Measurements from ENCODE around the gene RAB3IL1.
A peak's percentile ranks its signal among the peaks of the same experiment; 100 is the strongest.
"Not testable (repeated sequence)": the region's sequence is repeated elsewhere in the genome, so short reads cannot be mapped to it uniquely, and the experiment has no call there.

The RAB3IL1 gene, protein sequence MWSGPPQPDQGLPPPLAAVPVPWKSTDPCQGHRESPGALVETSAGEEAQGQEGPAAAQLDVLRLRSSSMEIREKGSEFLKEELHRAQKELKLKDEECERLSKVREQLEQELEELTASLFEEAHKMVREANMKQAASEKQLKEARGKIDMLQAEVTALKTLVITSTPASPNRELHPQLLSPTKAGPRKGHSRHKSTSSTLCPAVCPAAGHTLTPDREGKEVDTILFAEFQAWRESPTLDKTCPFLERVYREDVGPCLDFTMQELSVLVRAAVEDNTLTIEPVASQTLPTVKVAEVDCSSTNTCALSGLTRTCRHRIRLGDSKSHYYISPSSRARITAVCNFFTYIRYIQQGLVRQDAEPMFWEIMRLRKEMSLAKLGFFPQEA

DNA sequence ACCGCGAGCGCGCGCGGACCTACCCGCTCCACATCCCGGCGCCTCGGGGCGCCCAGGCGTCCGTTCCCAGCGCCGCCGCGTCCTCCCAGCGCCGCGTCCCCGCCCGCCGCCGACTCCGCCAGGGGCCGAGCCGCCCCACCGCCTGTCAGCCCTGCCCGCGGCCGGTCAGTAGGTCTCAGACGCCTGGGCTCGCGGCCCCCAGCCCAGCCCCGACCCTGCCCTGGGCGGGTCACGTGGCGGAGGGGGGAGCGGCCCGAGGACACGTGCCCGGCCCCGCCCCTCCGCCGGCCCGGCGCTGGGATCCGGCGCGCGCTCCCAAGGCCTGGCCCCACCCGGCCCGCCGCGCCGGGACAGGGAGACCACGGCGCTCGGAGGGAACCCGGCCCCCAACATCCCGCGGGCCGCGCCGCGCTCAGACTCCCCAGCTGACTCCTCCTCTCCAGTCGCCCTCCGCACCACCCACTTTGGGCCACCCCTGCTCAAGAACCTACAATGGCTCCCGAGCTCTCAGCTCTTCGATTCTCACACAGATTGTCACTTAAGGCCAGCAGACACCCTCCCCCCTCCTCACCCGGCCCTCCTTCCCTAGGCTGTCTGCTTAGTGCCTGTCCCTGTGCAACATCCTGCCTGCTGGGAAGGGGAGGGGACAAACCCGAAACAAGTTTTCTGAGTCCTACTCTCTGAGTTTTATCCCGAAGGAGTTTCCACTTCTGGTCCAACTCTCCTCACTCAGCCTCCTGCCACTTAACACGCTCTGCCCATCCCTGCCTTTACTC lies at the start of gene RAB3IL1:
Gene RAB3IL1, minus strand, starts transcription at position 233 of the 776 bp plus-strand sequence. Its CDS starts 199 bp downstream, at position 34.
- DNase-seq: peak; percentile 28

GRCh38 chr11:61966734-61967115 lies 49.4 kb upstream of the RAB3IL1 start:
- DNase-seq: peak; percentile 58

DNA sequence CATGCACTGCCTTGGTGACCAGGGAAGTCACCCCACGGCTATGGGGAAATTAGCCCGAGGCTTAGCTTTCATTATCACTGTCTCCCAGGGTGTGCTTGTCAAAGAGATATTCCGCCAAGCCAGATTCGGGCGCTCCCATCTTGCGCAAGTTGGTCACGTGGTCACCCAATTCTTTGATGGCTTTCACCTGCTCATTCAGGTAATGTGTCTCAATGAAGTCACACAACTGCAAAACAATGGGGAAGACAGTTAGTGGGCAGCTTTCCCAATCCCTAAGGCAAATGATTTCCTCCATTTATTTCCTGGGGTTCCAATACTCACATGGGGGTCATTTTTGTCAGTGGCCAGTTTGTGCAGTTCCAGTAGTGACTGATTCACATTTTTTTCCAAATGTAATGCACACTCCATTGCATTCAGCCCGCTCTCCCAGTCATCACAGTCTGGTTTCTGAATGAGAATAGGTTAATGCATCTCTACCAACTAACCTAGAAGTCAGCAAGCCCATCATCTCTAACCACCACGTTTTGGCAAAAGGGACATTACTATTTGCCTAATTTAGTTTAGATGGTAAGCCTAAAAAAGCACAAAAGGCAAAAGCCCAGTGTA lies 47.4 kb upstream of the RAB3IL1 start:
- DNase-seq: peak; percentile 23

- peak; percentile 21 for DNase-seq
Observed at GRCh38 chr11:61964058-61964665, 46.8 kb upstream of the RAB3IL1 start.

DNA sequence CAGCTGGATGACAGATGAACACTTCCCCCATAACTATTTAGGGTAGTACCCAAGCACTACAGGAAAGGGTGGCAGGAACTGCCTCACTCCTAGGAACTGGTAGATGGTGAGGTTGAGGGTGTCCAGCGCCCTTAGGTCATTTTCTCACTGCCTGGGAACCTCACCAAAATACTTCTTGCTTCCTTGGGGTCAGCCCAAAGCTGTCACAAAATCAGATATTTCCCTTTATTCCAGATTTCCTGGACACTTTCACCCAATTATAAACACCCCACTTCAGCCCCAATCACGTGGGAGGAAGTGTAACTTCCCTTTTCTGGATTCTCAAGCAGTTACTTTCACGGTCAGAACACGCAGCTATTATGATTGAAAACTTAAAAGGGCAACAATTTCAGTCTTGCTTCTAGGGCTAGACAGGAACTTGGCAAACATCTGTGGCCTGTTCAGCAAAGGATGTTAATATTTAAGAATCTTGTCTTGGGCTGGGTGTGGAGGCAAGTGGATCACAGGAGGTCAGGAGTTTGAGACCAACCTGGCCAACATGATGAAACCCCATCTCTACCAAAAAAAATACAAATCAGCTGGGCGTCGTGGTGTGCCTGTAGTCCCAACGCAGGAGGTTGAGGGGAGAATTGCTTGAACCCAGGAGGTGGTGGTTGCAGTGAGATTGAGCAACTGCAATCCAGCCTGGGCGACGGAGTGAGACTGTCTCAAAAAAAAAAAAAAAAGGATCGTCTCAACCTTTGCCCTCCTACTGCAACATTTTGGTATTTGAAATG lies 46.1 kb upstream of the RAB3IL1 start:
- DNase-seq: peak; percentile 20

- DNase-seq: peak; percentile 36
Observed at GRCh38 chr11:61963016-61963281, 45.6 kb upstream of the RAB3IL1 start.

DNA sequence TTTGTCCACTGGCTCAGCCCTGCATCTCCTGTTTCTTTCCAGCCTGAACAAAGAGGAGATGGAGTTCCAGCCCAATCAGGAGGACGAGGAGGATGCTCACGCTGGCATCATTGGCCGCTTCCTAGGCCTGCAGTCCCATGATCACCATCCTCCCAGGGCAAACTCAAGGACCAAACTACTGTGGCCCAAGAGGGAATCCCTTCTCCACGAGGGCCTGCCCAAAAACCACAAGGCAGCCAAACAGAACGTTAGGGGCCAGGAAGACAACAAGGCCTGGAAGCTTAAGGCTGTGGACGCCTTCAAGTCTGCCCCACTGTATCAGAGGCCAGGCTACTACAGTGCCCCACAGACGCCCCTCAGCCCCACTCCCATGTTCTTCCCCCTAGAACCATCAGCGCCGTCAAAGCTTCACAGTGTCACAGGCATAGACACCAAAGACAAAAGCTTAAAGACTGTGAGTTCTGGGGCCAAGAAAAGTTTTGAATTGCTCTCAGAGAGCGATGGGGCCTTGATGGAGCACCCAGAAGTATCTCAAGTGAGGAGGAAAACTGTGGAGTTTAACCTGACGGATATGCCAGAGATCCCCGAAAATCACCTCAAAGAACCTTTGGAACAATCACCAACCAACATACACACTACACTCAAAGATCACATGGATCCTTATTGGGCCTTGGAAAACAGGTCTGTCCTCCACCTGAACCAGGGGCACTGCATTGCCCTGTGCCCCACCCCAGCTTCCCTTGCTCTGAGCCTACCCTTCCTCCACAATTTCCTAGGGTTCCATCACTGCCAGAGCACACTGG lies 45.0 kb upstream of the RAB3IL1 start:
- DNase-seq: peak; percentile 22

- DNase-seq: peak; percentile 23
Observed at GRCh38 chr11:61961570-61962212, 44.3 kb upstream of the RAB3IL1 start.

DNA sequence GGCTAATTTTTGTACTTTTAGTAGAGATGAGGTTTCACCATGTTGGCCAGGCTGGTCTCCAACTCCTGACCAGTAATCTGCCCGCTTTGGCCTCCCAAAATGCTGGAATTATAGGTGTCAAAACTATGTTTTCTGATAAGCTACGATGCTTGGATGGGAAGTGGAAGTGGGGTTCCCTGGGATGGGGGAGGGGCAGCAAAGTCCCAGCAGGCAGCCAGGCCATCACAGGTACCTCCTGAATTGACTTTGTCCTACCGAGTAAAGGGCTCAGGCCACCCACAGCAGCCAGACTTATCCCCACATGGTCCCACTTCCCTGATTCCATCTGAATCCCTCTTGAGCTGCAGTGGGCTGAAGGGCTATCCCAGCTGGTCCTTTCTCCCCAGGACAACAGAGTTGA lies 43.2 kb upstream of the RAB3IL1 start:
- peak; percentile 5 for DNase-seq

DNA sequence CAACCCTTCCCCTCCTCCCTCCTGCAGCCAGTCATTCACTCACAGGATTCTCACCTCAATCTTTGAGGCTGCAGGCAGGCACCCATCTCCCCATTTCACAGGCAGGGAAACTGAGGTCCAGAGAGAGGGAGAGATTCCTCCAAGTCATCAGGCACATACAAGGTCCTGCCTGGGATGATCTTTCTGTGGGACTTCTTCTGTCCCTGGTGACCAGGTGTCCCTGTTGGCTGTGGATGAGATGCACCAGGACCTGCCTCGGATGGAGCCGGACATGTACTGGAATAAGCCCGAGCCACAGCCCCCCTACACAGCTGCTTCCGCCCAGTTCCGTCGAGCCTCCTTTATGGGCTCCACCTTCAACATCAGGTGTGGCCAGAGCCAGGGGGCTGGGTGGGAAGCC lies 42.3 kb upstream of the RAB3IL1 start:
- peak; percentile 14 for DNase-seq

DNA sequence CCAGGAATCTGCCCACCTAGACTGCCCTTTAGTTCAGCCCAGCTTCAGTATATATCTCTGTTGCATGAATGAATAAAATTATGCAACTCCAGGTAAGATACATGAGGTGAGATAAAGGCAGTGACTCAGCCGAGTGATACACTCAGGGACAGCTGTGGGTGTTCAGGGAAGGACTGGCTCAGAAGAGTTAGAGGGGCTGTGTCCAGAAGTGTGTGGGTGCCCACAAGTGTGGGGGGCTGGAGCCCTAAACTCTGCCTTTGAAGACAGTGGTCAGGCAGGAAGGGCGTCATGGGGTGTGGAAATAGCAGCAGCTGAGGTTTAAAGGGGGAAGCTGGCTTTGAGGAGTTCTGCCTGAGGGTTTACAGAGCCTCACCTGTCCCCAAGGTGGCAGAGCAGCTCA lies 41.7 kb upstream of the RAB3IL1 start:
- peak; percentile 25 for DNase-seq

DNA sequence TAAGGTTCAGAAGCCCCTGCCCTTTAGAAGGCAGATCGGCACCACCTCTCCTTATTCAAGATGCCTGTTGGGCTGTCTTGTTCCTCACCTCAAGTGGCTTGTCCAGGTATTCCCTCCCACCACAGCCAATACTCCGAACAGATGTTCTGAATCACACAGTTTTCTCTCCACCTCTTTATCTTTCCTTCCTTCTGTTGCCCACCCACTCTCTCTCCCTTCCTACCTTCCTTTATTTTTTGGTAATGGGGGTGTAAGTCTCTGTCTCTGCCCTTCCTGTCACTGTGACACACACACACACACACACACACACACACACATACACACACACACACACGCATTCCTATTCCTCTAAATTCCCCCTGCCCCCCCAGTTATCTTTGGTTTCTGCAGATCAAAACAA lies 41.2 kb upstream of the RAB3IL1 start:
- DNase-seq: no peak

GRCh38 chr11:61957021-61957770 lies 39.8 kb upstream of the RAB3IL1 start:
- no peak for DNase-seq

DNA sequence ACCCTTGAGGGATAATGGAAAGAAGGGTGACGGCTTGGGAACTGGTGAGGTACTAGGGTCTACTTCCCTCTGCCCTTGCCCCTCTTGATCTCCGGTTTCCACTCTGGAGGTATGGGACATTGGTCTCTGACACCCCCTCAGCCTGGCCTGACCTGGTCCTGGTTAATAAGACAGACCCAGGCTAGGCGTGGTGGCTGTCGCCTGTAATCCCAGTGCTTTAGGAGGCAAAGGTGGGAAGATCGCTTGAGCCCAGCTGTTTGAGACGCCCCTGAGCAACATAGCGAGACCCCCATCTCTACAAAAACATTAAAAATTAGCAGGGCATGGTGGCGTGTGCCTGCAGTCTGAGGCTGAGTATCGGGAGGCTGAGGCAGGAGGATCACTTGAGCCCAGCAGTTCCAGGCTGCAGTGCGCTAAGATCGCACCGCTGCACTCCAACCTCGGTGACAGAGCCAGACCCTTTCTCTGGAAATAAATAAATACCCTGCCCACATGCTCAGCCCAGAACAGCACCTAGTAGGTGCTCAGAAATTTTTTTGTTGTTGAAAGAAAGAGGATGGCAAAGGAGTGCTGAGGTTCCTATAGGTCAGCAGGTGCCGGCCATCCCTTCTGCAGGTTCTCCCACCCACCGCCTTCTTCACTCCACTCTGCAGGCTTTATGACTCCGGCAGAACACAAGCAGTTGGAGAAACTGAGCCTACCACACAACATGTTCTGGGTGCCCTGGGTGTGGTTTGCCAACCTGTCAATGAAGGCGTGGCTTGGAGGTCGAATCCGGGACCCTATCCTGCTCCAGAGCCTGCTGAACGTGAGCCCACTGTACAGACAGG lies 39.0 kb upstream of the RAB3IL1 start:
- DNase-seq: no peak

GRCh38 chr11:61955422-61956135 lies 38.2 kb upstream of the RAB3IL1 start:
- no peak for DNase-seq

DNA sequence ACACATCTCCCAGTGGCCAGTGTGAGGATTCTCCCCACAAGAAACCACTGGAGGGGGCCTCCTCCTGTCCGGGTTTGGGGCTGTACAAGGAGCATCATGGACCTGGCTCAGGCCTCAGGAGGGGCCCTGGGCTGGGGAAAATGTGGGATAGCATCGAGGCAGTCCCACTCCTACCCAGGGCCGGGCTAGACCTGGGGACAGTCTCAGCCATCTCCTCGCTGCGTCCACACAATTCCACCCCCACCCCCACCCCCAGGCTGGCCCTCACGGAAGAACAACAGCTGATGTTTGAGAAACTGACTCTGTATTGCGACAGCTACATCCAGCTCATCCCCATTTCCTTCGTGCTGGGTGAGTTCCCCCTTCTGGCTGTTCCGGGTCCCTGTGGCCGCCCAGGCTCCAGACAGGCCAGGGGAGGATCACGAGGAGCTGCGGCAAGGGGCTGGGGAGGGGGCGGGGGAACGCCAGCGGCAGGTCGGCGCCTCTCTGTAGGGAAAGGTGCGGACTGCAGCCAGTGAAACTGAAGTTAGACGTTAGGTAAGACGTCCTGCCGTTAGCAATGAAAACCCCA lies 37.6 kb upstream of the RAB3IL1 start:
- DNase-seq: no peak

DNA sequence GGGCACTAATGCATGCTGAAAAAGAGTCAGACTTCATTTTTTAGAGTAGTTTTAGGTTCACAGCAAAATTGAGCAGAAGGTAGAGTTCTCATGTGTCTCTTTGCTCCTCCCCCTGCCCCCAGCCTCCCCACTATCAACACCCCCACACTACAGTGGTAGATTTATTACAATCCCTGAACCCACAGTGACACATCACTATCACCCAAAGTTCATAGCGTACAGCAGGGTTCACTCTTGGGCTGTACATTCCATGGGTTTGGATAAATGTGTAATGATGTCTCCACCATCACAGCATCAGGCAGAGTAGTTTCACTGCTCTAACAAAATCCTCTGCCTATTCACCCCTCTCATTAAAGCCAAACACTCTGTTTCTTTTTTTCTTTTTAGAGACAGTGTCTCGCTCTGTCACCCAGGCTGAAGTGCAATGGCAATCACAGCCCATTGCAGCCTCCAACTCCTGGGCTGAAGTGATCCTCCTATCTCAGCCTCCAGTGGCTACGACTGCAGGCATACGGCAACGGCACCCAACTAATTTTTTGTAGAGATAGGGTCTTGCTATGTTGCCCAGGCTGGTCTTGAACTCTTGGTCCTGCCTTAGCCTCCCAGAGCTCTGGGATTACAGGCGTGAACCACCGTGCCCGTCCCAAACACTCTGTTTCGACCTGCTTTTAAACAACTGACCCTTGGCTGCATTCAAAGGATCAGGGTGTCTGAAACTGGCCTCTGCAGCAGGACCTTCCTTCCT lies 36.9 kb upstream of the RAB3IL1 start:
- DNase-seq: no peak

- not testable (repeated sequence) for DNase-seq
Observed at GRCh38 chr11:61953632-61954031, 36.3 kb upstream of the RAB3IL1 start.

Data from stimulated activated CD8-positive, alpha-beta memory T cell treated with anti-CD3 and anti-CD28 coated beads, Interleukin-4, amount 100 ng/mL, for 48 hours (primary cell).